NCI-H187 (cell line): ENCODE measurements around the gene RLN3.
"Not testable (repeated sequence)": the region's sequence is repeated elsewhere in the genome, so short reads cannot be mapped to it uniquely, and the experiment has no call there.

Experiments
- DNase-seq, 2 experiments: peaks; one replicate each; lab custom pipeline; 2025; lab: John Stamatoyannopoulos, UW

Gene RLN3

GRCh38 chr19:14021474-14021873, 6.5 kb upstream of the RLN3 start:
- DNase-seq: no peak

- no peak for DNase-seq
These were observed 5.5 kb upstream of the RLN3 start for GRCh38 chr19:14022469-14022868.

GRCh38 chr19:14023404-14024235, 4.3 kb upstream of the RLN3 start:
- DNase-seq: no peak

GRCh38 chr19:14026652-14027192, 1.2 kb upstream of the RLN3 start:
- not testable (repeated sequence) for DNase-seq

GRCh38 chr19:14028901-14029300, 953 bp downstream of the RLN3 start:
- no peak for DNase-seq

GRCh38 chr19:14030997-14031718, 3.2 kb downstream of the RLN3 start:
- DNase-seq: no peak

- no peak for DNase-seq
These were observed 4.0 kb downstream of the RLN3 start, which contains the start of gene IL27RA for GRCh38 chr19:14031719-14032480. IL27RA (plus strand) TSS chr19:14031762; CDS start chr19:14031873, 111 bp downstream.

- no peak for DNase-seq
These were observed 6.0 kb downstream of the RLN3 start for GRCh38 chr19:14033946-14034345.

- DNase-seq: not testable (repeated sequence)
These were observed 7.2 kb downstream of the RLN3 start for GRCh38 chr19:14035159-14035558.

GRCh38 chr19:14035706-14036105, 7.8 kb downstream of the RLN3 start:
- DNase-seq: no peak

- no peak for DNase-seq
These were observed 11.2 kb downstream of the RLN3 start for GRCh38 chr19:14039181-14039580.

- not testable (repeated sequence) for DNase-seq
These were observed 15.0 kb downstream of the RLN3 start for GRCh38 chr19:14042659-14043608.

GRCh38 chr19:14047866-14048265, 19.9 kb downstream of the RLN3 start:
- not testable (repeated sequence) for DNase-seq

- DNase-seq: no peak
These were observed 20.6 kb downstream of the RLN3 start for GRCh38 chr19:14048443-14049153.

GRCh38 chr19:14050512-14050911, 22.6 kb downstream of the RLN3 start:
- DNase-seq: no peak

- not testable (repeated sequence) for DNase-seq
These were observed 23.0 kb downstream of the RLN3 start for GRCh38 chr19:14050961-14051360.

- DNase-seq: no peak
These were observed 24.0 kb downstream of the RLN3 start for GRCh38 chr19:14051980-14052379.

- DNase-seq: no peak
These were observed 24.5 kb downstream of the RLN3 start for GRCh38 chr19:14052470-14052869.

- no peak for DNase-seq
These were observed 25.1 kb downstream of the RLN3 start for GRCh38 chr19:14053032-14053431.

GRCh38 chr19:14053500-14053899, 25.6 kb downstream of the RLN3 start:
- DNase-seq: no peak
